Measurements from ENCODE around the gene IGF1R.

DNA sequence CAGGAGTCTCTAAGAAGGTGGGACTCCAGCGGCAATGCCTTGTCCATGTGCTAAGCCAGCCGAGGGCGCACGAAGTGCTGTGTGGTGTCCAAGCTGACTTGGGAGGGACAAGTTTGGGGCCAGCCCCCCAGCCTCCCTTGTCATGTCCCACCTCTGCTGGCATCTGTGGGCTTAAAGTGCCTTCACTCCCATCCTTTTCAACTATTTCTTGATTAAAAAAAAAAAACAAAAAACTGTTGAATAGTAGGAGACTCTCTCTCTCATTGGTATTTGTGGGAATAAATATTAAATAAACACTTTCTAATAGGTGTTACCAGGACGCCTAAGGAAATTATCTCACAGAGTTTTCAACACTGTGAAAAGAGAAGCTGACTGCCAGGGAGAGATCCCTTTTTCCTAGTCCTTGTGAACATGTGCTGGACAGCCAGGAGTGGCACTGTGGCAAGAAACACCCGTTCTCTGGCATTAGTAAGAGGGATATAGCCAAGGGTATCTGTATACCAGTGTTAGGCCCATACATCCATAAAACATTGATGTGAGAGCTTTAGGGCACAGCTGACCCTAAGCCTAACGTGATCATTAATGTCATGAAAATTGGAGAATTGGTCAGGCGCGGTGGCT lies 158.0 kb downstream of the IGF1R start:
- no peak for TF ChIP-seq EZH2 (IDR thresholded peaks at IDR 0.05; ENCODE audit: low read depth, low read length, severe bottlenecking)
- TF ChIP-seq TAF1 (IDR thresholded peaks at IDR 0.05; ENCODE audit: low read depth, low read length), result no peak
- no peak for TF ChIP-seq POLR2A (IDR thresholded peaks at IDR 0.05; ENCODE audit: control extremely low read depth in 1 of 2, low read depth in 2 of 2, low read length in 2 of 2)
- no peak for TF ChIP-seq JUND (IDR thresholded peaks at IDR 0.05; ENCODE audit: low read length)
- TF ChIP-seq RBBP5 (IDR thresholded peaks at IDR 0.05; ENCODE audit: borderline replicate concordance, low read depth, low read length), result no peak
- TF ChIP-seq SRF (IDR thresholded peaks at IDR 0.05; ENCODE audit: low read depth, low read length), result no peak
- no peak for TF ChIP-seq SP1 (IDR thresholded peaks at IDR 0.05; ENCODE audit: low read depth, low read length)
- TF ChIP-seq PHF8 (conservative IDR thresholded peaks at IDR 0.05; ENCODE audit: low read depth, low read length), result no peak
- TF ChIP-seq, protein P1, sequence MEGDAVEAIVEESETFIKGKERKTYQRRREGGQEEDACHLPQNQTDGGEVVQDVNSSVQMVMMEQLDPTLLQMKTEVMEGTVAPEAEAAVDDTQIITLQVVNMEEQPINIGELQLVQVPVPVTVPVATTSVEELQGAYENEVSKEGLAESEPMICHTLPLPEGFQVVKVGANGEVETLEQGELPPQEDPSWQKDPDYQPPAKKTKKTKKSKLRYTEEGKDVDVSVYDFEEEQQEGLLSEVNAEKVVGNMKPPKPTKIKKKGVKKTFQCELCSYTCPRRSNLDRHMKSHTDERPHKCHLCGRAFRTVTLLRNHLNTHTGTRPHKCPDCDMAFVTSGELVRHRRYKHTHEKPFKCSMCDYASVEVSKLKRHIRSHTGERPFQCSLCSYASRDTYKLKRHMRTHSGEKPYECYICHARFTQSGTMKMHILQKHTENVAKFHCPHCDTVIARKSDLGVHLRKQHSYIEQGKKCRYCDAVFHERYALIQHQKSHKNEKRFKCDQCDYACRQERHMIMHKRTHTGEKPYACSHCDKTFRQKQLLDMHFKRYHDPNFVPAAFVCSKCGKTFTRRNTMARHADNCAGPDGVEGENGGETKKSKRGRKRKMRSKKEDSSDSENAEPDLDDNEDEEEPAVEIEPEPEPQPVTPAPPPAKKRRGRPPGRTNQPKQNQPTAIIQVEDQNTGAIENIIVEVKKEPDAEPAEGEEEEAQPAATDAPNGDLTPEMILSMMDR (IDR thresholded peaks at IDR 0.05; ENCODE audit: control extremely low read depth in 1 of 3, insufficient read depth in 1 of 3, low read depth in 1 of 3, low read length in 3 of 3), result no peak
- TF ChIP-seq ZNF274 (IDR thresholded peaks at IDR 0.05; ENCODE audit: borderline replicate concordance, extremely low read depth, low read length), result no peak
- no peak for TF ChIP-seq CBX5 (IDR thresholded peaks at IDR 0.05; ENCODE audit: low read depth, low read length)
- TF ChIP-seq, protein P2, sequence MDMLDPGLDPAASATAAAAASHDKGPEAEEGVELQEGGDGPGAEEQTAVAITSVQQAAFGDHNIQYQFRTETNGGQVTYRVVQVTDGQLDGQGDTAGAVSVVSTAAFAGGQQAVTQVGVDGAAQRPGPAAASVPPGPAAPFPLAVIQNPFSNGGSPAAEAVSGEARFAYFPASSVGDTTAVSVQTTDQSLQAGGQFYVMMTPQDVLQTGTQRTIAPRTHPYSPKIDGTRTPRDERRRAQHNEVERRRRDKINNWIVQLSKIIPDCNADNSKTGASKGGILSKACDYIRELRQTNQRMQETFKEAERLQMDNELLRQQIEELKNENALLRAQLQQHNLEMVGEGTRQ (IDR thresholded peaks at IDR 0.05; ENCODE audit: low read length), result no peak
- TF ChIP-seq HDAC2 (IDR thresholded peaks at IDR 0.05; ENCODE audit: borderline replicate concordance in 1 of 2, low read depth in 2 of 2, low read length in 2 of 2), result no peak
